Left lung (tissue), 10 donors: ENCODE results near the gene MTRFR. TPM values are rescaled to one million over a fixed set of nuclear protein-coding genes. Genes with fewer than 3 reads are reported as not detected.

Source experiments
- ATAC-seq: fragments of 200-7000 bp; cut with Tn5 transposase; one replicate; pipeline ENCODE4 v1.9.1; 2020; ENCODE audit warnings: moderate library complexity
- DNase-seq, 4 donors: peaks; one replicate each; pipeline ENCODE4 v3.0.0-alpha.2; 2013 to 2020
- H3K27ac ChIP-seq, 2 donors: fragments of 200-600 bp; sonication (generic) in 1 of 2; one replicate each; pipeline versions ENCODE4 v1.5.0 to v1.8.0; 2020 to 2021
- H3K27me3 ChIP-seq, 2 donors: fragments of 200-600 bp; sonication (generic) in 1 of 2; one replicate each; pipeline versions ENCODE4 v1.5.0 to v1.8.0; 2020 to 2021
- H3K36me3 ChIP-seq, 2 donors: fragments of 200-600 bp; sonication (generic) in 1 of 2; one replicate each; pipeline versions ENCODE4 v1.5.0 to v1.8.0; 2020 to 2021
- H3K4me1 ChIP-seq, 2 donors: fragments of 200-600 bp; one replicate each; pipeline ENCODE4 v1.8.0; 2021
- H3K4me3 ChIP-seq, 2 donors: fragments of 200-600 bp; sonication (generic) in 1 of 2; one replicate each; pipeline versions ENCODE4 v1.5.0 to v1.8.0; 2020 to 2021; ENCODE audit warnings: mild to moderate bottlenecking in 1 of 2
- H3K9me3 ChIP-seq, 2 donors: fragments of 200-600 bp; sonication (generic) in 1 of 2; one replicate each; pipeline versions ENCODE4 v1.5.0 to v1.8.0; 2020 to 2021
- intact Hi-C, 2 donors: fragments of 100-400 bp; cut with DNase I; formaldehyde crosslinking; loops; one replicate each; pipeline versions ENCODE4 v1.11.2 to v1.14.2; 2022
- polyA plus RNA-seq, 6 donors: library from polyadenylated mRNA; unstranded; fragments of 120-200 nt; gene quantifications; one replicate each; pipeline ENCODE4 v1.2.1, GENCODE V29; 2013; ENCODE audit not compliant: insufficient read length in 6 of 6
- total RNA-seq, 2 donors: library from RNA; stranded (reverse); fragmentation: NEBNext Ultra II Directional; extraction: Animal tissue kit (Norgen Biotek cat#: 25700); gene quantifications; one replicate each; pipeline ENCODE4 v1.2.1, GENCODE V29; 2021
- TF ChIP-seq, protein P1 (sequence below), 2 donors: fragments of 200-600 bp; sonication (generic) in 1 of 2; IDR thresholded peaks; one replicate each; pipeline versions ENCODE4 v1.5.0 to v1.8.0; 2021; ENCODE audit warnings: antibody characterized with exemption in 2 of 2
- donor health status: DM: no; HTN: yes; CAD: no.
- donor health status: DM: no; HTN: no; CAD: no.

MTRFR gene
- total and polyA plus RNA-seq, 8 donors = 13.2 to 28.5 (median 25.9) TPM

DNA sequence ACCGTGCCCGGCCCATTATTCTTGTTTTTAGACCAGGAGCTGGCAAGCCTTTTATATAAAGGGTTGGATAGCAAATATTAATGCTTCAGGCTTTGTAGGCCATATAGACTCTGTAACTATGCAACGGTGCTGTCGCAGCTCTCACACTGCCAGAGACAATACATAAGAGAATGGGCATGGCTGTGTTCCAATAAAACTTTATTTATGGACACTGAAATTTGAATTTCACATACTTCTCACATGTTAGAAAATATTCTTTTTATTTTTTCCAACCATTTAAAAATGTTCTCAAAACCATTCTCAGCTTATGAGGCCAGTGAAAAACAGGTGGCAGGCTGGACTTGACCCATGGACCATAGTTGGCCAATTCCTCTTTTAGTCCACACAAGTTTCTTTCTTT is 51.4 kb downstream of the MTRFR start:
- Histone ChIP-seq H3K27ac (no peak overlapping the region), H3K4me3 (no peak overlapping the region), H3K27me3 (no peaks in the 10 kb centered on the region), H3K4me1 (no peaks in the 10 kb centered on the region), H3K9me3 (no peaks in the 10 kb centered on the region), H3K36me3 (peaks cover 0 to 9% of the 10 kb centered on the region in 2 donors)
- TF ChIP-seq, protein P1, sequence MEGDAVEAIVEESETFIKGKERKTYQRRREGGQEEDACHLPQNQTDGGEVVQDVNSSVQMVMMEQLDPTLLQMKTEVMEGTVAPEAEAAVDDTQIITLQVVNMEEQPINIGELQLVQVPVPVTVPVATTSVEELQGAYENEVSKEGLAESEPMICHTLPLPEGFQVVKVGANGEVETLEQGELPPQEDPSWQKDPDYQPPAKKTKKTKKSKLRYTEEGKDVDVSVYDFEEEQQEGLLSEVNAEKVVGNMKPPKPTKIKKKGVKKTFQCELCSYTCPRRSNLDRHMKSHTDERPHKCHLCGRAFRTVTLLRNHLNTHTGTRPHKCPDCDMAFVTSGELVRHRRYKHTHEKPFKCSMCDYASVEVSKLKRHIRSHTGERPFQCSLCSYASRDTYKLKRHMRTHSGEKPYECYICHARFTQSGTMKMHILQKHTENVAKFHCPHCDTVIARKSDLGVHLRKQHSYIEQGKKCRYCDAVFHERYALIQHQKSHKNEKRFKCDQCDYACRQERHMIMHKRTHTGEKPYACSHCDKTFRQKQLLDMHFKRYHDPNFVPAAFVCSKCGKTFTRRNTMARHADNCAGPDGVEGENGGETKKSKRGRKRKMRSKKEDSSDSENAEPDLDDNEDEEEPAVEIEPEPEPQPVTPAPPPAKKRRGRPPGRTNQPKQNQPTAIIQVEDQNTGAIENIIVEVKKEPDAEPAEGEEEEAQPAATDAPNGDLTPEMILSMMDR (IDR thresholded peaks at IDR 0.05) = no peak
- ATAC-seq = no peak
- intact Hi-C loops = no loop called here
- DNase-seq = no peak

DNA sequence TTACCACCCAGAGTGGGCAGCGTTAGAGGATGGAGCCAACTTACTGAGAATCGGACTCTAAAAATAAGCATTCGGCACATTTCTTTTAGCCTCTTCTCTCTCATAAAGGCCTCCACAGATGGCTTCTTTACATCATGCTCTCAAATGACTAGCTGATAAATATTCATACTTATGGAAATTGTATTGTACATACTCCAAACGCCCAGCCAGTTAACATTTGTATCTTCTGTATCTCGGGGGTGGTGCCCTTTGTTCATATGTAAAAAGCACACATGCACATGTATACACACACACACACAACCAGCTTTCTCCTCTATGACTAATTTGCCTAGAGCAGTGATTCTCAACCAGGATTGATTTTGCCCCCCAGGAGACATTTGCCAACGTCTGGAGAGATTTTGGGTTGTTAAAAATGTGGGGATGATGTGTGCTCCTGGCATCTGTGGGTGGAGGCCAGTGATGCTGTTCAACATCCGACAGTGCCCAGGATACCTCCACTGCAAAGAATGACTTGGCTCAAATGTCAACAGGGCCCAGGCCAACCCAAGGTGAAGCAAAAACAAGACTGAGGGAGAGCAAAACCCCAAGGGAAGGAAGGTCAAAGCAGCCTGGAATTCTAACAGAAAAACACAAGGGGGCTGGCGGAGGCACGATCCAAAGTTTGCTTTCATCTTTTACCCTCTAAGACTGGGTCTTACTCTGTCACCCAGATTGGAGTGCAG is 53.6 kb downstream of the MTRFR start:
- H3K4me3 ChIP-seq = no peak overlapping the region
- DNase-seq (no peak), ATAC-seq (no peak)
- H3K9me3 ChIP-seq = no peaks in the 10 kb centered on the region
- TF ChIP-seq, protein P1 (IDR thresholded peaks at IDR 0.05) = no peak
- no peaks in the 10 kb centered on the region for H3K4me1 ChIP-seq
- no peaks in the 10 kb centered on the region for H3K27me3 ChIP-seq
- H3K36me3 ChIP-seq = peaks cover 0 to 20% of the 10 kb centered on the region in 2 donors
- no peak overlapping the region for H3K27ac ChIP-seq
- intact Hi-C loops = no loop called here

DNA sequence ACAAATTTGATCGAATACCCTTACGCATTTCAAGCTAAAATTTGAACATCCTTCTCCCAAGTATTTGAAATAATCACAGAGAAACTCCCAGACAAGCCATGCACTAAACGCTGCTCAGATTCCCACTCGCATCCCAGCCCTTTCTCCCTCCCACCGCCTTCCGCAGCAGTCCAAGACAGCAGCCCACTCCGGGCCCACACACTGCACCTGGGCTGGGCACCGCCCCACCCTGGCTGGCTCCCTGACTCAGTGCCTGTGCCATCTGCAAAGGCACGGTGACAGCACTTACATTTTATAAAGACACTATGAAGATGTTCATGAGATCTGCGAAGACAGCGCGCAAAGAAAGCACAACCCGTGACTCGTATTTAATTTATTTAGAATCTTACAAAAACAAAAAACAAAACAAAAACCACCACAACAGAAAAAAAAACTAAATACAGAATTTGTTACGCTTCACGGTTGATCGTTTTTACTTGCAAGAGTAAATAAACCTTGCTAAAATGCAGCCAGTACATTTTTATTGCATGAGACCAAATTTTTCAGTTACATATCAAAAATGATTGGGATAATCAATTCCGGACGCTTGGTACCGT is 55.6 kb downstream of the MTRFR start:
- no peak for ATAC-seq

DNA sequence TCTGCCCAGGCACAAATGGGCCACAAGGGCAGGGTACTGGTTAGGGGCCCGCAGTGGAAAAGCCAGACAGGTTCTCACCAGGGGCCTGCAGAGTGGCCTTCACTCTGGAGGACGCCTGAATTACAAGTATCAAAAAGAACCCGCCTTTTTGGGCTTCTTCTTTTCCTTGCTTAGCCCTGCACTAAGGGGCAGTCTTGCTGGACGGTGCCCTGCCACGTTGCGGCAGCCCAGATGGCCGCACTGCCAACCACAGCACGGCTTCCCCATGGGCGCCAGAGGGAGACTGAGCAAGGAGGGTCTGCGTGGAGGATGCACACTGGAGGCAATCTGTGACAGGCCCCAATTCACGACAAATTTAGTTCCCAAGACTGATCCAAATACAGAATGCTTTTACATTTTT is 56.7 kb downstream of the MTRFR start:
- intact Hi-C loops = no loop called here

More for the DNA sequence above, 55.6 kb downstream of the MTRFR start:
- Histone ChIP-seq H3K4me1 (no peaks in the 10 kb centered on the region), H3K9me3 (no peaks in the 10 kb centered on the region), H3K27me3 (no peaks in the 10 kb centered on the region), H3K27ac (no peak overlapping the region), H3K4me3 (no peak overlapping the region), H3K36me3 (peaks cover 0 to 39% of the 10 kb centered on the region in 2 donors)
- DNase-seq = no peak
- intact Hi-C loops = no loop called here
- TF ChIP-seq, protein P1 (IDR thresholded peaks at IDR 0.05) = no peak

More for the DNA sequence above, 56.7 kb downstream of the MTRFR start:
- Histone ChIP-seq H3K27me3 (no peaks in the 10 kb centered on the region), H3K4me3 (no peak overlapping the region), H3K9me3 (no peaks in the 10 kb centered on the region), H3K27ac (no peak overlapping the region), H3K36me3 (peaks cover 0 to 50% of the 10 kb centered on the region in 2 donors), H3K4me1 (no peaks in the 10 kb centered on the region)
- no peak for DNase-seq
- TF ChIP-seq, protein P1 (IDR thresholded peaks at IDR 0.05) = no peak
- ATAC-seq = no peak
